ENCODE measurements around the gene CTNNA3.
"Not testable (repeated sequence)": the region's sequence is repeated elsewhere in the genome, so short reads cannot be mapped to it uniquely, and the experiment has no call there.

Gene CTNNA3

GRCh38 chr10:66466622-66467021 lies 1229.4 kb downstream of the CTNNA3 start:
- no peak for DNase-seq

- no peak for DNase-seq
Measured at GRCh38 chr10:66463611-66464010, 1232.4 kb downstream of the CTNNA3 start.

- no peak for DNase-seq
Measured at GRCh38 chr10:66457629-66458028, 1238.4 kb downstream of the CTNNA3 start.

- no peak for DNase-seq
Measured at GRCh38 chr10:66455304-66455703, 1240.7 kb downstream of the CTNNA3 start.

GRCh38 chr10:66440568-66440967 lies 1255.4 kb downstream of the CTNNA3 start:
- DNase-seq = no peak

GRCh38 chr10:66414943-66415342 lies 1281.1 kb downstream of the CTNNA3 start:
- no peak for DNase-seq

GRCh38 chr10:66405566-66405965 lies 1290.4 kb downstream of the CTNNA3 start:
- DNase-seq = no peak

- no peak for DNase-seq
Measured at GRCh38 chr10:66398669-66399068, 1297.3 kb downstream of the CTNNA3 start.

- DNase-seq = no peak
Measured at GRCh38 chr10:66394342-66395063, 1301.5 kb downstream of the CTNNA3 start.

- DNase-seq = no peak
Measured at GRCh38 chr10:66390926-66391325, 1305.1 kb downstream of the CTNNA3 start.

GRCh38 chr10:66381045-66381444 lies 1315.0 kb downstream of the CTNNA3 start:
- DNase-seq = no peak

GRCh38 chr10:66378117-66378876 lies 1317.7 kb downstream of the CTNNA3 start:
- DNase-seq = no peak

GRCh38 chr10:66368146-66368545 lies 1327.8 kb downstream of the CTNNA3 start:
- no peak for DNase-seq

- DNase-seq = no peak
Measured at GRCh38 chr10:66366163-66366562, 1329.8 kb downstream of the CTNNA3 start.

- no peak for DNase-seq
Measured at GRCh38 chr10:66365686-66366085, 1330.3 kb downstream of the CTNNA3 start.

GRCh38 chr10:66362522-66362921 lies 1333.5 kb downstream of the CTNNA3 start:
- DNase-seq = no peak

- DNase-seq = not testable (repeated sequence)
Measured at GRCh38 chr10:66353822-66354221, 1342.2 kb downstream of the CTNNA3 start.

- DNase-seq = no peak
Measured at GRCh38 chr10:66353422-66353821, 1342.6 kb downstream of the CTNNA3 start.

- no peak for DNase-seq
Measured at GRCh38 chr10:66350622-66351399, 1345.2 kb downstream of the CTNNA3 start.

- DNase-seq = no peak
Measured at GRCh38 chr10:66349726-66350125, 1346.3 kb downstream of the CTNNA3 start.

- DNase-seq = no peak
Measured at GRCh38 chr10:66349076-66349475, 1346.9 kb downstream of the CTNNA3 start.

- no peak for DNase-seq
Measured at GRCh38 chr10:66337211-66337610, 1358.8 kb downstream of the CTNNA3 start.

GRCh38 chr10:66336791-66337190 lies 1359.2 kb downstream of the CTNNA3 start:
- DNase-seq = no peak

- not testable (repeated sequence) for DNase-seq
Measured at GRCh38 chr10:66335753-66336152, 1360.2 kb downstream of the CTNNA3 start.

Data from activated CD4-positive, alpha-beta T cell treated with anti-CD3 and anti-CD28 coated beads, Interleukin-2, amount 50 U/mL, for 1 hour (primary cell).